GM18520 (cell line): ENCODE data around the gene IMMP2L.
A peak's percentile ranks its signal among the peaks of the same experiment; 100 is the strongest.

Experiments used
- ATAC-seq: cut with Tn5 transposase; IDR thresholded peaks from one replicate; pipeline ENCODE4 v1.9.1; 2021; ENCODE audit not compliant: unreplicated experiment

Gene IMMP2L

DNA sequence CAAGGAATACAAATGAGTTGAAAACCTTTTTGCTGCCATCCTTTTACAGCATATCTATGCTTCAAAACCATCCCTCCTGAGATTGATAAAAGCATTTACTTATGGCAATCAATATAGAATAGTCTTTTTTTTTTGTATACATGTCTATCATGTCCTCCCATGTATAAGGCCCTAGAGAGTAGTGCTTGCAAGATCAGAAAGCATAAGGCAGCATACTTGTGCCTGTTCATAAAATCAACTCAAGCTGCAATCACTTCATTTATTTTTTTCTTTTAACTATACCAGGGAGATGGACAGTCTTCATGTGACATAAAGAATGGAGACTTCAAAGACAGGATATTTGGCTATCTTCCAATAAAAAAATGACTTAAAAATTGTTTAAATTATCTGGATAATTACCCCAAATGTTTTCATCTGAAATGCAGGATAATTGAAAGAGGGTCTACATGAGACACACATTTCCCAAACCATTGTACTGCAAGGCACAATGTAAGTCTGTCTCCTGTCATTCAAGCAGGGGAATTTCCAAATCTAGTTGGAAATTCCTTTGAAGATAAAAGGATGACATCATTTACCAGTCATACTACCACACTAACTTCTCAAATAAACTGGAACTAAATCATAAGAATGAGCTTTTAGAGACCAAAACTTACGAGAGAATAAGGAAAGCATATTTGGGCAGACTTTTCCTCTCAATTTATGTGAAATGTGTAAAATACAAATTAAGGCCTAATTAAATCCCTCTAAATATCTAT lies 448.9 kb downstream of the IMMP2L start:
- ATAC-seq = peak; percentile 62

DNA sequence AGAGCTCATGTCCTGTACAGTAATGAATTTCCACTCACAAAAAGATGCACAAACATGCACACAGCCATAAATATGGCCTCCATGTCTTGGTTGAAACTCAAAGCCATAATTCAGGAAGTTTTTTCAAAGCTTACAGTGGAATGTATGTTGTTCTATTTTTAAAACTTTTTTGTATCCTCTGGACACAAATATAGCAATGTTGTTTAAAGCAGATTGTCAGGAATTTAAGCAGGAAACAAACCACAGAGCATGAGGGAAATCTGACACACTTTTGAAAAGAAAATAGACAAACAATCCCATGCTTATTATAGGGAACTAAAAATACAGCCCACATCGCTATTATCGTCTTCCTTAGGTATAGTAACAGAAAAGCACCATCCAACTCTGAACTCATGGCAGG lies 449.9 kb downstream of the IMMP2L start:
- no peak for ATAC-seq

DNA sequence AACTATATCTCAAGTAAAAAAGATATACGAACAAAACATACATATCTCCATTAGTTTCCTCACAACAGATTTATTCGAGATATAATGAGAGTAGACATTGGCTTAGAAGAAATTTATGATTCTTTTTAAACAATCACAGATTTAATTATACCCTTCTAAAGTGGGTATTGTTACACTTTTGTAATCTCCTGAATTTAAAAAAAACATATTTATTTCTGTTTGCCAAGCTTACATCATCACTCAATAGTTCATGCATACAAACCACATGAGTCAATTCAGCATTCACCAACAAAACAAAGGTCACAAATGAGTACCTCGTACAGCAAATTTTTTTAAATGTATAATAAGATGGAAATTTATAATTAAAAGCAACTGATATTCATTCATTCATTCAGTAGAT lies 453.8 kb downstream of the IMMP2L start:
- ATAC-seq = no peak

DNA sequence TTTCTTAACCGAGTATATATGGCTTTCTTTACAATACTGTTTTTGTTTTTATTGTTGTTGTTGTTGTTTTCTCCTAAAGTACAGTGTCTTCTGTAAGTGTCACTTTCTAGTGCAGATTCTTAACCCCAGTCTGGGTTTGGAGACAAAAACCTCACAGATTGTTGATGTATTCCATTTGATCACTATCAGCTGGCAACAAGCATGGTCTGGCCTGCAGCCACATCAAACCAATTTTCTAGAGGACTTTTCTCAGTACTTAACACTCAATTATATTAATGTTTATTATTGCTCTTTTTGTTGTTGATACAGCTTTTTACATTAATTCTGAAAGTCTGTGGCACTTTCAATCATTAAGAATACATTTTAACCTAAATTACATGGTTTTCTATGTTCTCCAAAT lies 454.3 kb downstream of the IMMP2L start:
- no peak for ATAC-seq

DNA sequence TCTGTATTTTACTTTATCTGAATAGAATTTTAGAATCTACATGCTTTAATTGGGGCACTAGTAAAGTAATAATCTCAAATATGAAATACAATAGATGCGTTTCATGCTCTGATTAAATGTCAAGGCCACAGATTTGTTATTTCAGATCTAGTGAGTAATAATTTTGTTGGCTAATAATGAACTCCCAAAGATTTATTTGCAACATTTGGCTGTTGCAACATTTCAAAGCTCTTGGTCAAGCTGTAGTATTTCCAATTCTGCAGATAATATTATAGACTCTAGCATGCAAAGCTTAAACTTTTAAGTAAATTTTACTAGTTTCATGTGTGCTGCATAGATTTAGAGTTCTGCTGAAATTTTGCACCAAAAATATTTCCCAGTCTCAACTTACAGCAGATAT lies 454.7 kb downstream of the IMMP2L start:
- ATAC-seq = no peak

DNA sequence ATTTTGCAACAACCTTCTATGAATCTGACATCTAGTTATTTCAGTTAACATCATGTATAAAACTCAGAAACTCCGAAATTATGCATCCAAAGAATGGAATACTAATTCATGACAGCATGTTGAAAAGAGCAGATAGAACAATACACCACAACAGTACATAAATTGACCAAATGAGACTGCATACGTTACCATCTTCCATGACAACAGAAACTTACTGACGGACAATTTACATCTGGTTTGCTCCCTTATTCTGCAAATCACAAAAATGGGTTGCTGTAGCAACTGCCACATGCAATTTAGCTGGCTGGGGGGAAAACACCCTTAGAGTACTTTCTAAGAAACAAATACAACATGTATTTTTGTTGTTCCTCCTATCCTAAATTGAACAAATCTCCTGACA lies 457.0 kb downstream of the IMMP2L start:
- no peak for ATAC-seq

DNA sequence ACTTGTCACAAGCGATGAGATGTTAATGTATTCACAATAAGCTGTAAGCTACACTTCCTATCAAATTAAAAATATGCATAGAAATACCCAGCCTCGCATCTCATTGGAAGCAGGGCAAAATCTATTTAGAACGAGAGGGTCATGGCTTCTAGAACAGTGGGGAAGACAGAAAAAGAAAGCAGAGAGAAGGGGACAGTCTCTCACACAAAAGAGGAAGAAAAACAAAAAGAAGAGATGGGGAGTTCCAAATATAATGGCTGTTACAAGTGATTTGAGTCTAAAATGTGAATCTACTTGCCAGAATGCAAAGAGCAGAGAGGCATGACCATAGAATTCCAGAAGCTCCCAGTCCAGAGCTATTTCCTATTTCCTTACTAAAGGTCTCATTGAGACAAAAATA lies 457.6 kb downstream of the IMMP2L start:
- ATAC-seq = no peak

DNA sequence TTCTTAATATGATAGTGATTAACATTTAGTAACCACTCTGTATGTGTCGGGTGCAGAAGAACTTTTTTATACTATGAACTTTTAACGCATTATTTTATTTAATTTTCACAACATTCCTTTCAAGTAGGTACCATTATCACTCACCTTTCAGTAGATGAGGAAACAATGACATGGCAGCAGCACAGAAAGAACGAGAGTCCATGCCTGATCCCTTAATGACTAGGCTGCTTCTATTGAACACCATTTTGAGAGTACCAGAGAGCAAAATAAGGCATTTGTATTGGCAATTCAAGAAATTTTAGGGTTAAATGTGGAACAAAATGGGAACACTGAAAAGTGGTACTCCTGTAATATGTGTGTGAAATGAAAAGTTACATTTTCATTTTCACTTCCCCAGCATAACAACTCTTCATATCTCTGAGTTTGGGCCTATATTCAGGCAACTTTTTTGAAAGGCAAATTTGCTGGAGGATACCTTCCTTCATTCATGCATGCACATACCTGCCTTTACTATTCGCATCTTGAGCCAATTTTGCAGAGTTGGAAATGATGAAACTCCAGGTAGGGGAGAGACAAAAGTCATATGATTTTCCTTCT lies 458.5 kb downstream of the IMMP2L start:
- ATAC-seq = peak; percentile 43

DNA sequence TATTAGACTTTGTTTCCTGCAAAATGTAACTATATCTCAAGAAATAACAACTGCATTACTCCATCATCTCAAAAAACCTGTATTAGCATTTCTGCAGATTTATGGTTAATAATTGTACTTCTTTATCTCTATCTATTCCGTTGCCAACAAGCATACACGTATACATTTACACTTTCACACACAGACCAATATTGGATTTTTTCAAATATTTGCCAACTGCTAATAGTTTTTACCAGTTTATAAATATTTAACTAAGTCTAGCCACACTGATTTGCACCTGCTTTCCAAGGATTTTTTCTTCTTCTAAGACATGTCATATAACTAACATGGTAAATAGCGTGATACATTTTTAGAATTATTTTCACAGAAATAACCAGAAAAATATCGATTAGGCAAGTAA lies 459.2 kb downstream of the IMMP2L start:
- no peak for ATAC-seq

DNA sequence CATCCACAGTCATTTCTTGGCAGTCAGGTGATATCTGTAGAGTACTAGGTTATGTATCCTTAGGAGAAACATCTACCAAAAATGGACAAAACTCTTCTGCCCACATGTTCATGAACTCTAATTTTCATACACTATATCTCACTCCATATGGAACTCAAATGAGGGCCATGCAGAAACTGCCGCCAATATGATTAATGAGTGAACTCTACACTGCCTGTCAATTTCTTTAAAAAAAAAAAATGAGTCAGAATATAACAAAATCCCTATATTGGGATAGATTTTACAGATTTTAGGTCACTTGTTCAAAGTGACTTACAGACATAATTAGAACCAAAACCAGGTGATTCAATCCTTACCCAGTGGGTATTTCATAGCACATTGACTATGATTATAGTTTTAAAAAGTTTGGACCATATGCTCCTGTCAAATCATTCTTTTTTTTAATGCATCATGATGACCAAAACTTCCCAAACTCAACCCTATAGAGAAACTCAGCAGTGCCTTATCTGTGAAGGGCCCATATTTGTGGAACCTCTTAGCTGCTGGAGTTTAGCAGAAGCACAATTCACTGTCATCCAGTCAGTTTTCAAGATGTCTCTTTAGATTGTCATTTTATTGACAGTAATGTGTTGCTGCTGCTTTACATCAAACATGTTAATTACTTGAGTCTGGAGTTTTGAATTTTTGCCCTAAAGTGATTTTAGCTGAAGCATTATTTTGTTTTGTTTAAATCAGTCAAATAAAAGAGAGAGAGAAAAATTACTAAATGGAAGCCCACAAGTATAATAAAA lies 460.2 kb downstream of the IMMP2L start:
- no peak for ATAC-seq

DNA sequence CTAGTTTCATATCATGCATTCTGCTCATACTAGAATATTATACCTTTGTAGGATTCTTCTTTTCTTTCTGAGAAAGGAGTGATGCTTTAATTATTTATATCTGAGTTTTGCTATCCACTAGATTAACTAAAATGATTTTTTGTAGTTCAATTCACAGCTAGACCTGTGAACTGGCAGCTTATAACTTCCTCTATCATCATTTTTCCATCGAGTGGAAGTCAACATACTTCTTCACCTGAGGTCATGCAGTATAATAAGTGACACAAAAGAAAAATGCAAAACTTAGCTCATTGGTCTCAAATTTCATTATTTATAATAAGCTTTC lies 463.4 kb downstream of the IMMP2L start:
- no peak for ATAC-seq

DNA sequence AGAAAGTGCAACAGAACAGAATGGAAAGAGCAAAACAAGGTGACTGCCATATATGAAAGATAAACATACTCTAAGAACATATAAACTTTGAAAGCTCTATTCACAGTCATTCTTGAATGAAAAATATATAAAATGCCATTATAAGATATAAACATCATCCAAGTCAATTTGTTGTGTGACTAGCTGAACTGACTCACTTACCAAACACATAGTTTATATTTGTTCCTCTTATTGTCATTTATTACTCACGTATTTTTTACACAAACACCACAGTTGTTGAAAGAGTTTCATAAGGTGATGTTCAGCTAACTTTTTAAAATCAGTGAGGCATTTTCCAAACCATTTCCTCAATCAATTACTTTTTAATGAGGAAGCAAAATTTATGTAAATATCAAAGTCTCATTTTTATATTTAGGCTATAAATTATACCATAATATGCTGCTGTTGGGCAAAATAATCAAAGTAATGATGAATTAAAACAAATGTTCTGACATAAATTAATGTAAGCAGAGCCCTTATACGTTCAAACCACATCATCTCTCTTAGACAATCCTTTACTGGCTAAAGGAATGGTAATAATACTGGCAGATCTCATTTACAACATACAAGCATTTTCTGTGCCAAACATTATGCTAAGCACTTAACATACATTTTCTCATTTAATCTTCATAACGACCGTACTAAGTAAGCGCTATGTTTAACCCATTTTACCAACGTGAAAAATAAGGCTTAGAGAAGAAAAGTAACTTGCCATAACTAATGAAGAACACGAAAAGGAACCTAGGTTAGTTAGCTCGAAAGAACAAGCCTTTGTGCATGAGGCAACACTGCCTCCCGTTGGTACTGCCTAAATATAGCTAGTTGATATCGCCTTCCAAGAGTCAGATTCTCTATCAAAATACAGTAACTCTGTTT lies 464.0 kb downstream of the IMMP2L start:
- peak; percentile 67 for ATAC-seq

DNA sequence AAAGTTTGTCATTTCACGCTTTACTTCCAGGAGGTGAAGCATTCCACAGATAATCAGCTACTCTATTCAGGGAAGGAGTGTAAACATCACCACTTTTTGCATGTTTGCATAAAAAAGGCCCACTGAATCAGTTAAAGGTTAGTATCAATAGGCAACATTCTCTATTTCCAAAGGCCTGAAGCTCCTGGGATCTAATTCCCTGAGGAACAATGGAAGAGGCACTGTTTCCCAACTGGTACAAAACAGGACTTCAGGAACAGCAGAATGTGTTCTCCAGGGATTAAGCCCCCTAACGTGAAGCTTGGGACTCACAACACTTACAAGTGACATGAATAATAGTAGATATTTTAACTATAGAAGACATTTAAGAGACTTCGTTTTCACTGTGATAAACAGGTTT lies 465.3 kb downstream of the IMMP2L start:
- ATAC-seq = no peak

DNA sequence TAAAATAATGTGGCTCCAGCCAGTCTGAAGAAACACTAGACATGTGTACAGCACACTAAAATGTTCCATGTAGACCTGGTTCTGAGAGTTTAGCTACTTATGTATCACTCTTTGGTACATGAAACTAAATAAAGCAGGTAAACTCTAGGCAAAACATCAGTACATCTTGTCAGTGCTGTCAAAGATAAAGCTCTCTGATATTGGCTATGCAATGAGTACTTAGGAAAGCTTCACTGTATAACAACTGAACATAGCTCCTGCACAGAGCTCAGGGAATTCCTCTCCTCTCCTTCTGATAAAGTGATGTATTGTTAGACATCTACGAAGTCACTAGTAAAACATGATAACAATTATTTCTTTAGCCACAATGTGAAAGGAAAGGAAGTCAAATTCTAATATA lies 467.9 kb downstream of the IMMP2L start:
- ATAC-seq = no peak

DNA sequence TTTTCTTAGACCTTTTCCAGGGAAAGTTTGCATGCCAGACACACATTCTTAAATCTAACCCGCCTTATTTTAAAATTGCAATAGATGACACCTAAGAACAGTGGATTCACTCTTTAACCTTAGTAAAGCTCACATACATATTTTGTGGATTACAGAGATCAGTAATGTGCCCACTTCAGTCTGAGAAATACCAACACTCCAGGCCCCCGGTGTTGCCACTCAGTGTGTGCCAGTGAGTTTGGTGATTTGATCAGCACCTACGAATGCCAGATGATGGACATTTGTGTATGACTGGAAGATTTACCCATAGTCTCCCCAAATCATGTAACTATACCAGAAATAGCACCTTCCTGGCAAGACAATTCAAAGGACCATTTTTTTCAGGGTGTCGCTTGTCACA lies 468.8 kb downstream of the IMMP2L start:
- no peak for ATAC-seq

DNA sequence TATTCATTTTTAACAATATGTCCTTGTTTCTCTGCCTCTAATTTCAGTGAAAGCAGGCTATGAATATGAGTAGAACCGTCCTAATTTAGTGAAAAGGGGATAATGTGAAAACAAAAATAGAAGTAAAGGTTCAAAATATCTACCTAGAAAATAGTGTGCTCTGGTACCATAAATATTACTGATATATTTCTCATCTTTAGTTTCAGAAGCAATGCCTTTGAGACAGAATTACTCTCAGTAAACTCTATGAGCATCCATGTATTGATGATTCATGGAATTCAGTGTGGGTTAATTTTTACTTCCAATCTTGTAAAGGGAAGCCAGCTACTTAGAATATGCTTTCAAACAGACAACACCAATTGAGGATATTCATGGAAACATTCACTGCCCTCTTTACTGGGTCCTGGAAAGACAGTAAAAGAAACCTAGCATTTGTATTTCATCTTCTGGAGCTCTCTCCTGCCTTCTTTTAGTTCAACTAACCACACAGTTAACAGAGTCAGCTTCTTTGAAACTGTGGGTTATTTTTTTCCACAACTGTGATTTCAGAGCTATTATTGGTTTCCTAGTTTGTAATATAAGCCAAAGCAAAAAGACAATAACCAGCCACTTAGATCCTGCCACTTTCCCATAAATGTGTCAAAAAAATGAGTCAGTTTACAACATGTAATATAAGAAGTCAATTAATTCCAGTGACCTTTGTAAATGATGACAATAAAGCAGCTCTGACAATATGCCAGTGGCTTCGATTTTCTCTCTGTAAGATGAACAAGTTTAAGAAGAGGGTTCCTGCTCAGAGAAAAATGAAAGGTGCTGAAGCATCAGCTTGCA lies 469.7 kb downstream of the IMMP2L start:
- no peak for ATAC-seq

DNA sequence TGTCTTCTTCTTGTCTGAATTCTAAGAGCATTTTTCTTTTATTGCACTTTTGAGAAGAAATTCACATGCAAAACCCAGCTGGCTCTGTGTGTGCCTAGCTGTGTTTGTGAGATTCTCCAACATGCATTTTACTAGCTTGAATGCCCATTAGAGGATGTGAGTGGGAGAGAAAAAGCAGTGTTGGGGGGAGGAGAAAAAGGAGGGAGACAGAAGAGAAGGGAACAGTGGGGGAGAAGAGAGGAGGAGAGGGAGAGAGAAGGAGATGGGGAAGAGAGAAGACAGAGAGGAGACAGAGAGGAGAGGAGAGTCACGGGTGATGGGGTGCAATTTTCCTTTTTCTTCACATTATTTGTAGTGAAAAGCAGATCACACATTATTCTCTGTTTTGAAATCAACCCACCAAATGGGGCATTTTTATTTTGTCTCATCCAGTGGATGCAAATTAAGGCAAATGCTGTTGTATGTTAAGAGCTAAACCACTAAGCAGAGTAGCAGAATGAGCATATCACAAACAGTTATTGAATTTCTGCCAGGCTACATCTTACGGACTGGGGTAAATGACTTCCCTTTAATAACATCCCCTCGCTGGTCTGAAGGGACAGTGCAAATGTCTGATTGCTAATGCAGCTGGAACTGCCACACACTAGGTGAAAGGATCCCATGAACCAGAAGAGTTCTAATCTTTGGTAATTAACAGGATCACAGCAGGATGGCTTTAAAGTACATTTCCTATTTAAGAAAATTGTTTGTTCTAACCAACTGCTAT lies 470.5 kb downstream of the IMMP2L start:
- ATAC-seq = peak; percentile 29

DNA sequence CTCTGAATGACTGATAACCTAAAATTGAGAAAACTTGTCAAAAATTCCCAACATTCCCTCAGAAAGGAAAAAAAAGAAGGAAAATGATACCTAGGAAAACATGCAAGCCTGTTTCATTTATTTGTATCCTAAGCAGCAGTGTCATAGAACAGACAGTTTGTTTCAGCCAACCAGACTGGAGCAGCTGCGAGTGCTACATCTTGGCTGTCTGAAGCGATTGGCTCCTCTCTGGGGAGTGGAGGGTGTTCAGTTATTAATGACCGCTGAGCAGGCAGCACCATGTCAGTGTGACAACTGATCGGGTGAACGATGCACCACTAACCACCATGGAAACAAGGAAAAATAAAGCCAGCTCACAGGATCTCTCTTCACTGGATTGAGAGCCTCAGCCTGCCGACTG lies 471.4 kb downstream of the IMMP2L start, which contains the start of gene LRRN3:
Gene LRRN3 (plus strand): TSS at position 282 of the 400 bp plus-strand sequence. CDS start 31,646 bp downstream, outside the sequence.
- no peak for ATAC-seq

DNA sequence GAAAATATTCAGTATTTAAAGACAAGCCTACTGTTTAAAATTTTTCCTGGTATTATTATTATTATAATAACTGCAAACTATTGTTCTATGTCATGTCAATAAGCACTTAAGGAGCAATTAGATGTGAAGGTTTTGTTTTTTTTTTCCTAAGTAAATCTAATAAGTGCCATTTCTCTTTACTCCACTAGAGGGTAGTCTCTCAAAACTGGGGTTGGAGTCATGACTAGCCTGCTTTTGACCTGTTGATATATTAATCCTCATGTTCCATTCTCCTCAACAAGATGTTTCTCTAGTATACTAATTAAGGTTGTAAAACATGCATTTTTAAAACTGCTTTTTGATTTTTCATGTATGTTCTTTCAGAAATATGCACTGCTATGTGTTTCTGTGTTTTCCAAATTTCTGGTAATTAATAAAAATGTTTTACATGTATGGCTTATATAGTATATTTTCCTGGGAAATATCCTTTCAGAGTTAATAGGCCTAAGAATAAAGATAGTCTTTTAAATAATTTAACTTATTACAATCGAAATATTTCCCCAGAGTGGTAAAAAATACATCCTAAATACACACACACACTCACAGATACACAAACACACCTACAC lies 472.4 kb downstream of the IMMP2L start:
- peak; percentile 38 for ATAC-seq
